ENCODE results near the gene VWF.
A peak's percentile ranks its signal among the peaks of the same experiment; 100 is the strongest.

The VWF gene

GRCh38 chr12:5973461-5974115 is 150.9 kb downstream of the VWF start:
- DNase-seq, result no peak

DNA sequence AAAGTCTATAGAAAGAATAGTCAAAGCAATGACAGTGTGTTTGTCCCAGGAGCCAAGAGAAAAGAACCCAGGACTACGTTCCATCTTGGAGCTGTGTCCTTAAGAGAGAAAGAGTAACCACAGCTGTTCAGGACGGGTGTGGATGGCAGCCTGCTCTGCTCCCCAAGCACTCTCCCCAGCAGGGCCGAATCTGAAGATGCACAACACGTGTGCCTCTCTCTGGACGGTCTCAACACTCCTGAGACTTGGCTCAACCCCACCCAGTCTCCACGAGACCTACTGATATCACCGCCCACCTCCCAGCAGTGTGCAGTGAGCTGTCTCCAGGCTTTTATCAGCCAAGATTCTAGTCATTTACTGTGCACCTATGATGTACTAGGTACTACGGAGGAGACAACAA is 152.1 kb downstream of the VWF start:
- no peak for DNase-seq

DNA sequence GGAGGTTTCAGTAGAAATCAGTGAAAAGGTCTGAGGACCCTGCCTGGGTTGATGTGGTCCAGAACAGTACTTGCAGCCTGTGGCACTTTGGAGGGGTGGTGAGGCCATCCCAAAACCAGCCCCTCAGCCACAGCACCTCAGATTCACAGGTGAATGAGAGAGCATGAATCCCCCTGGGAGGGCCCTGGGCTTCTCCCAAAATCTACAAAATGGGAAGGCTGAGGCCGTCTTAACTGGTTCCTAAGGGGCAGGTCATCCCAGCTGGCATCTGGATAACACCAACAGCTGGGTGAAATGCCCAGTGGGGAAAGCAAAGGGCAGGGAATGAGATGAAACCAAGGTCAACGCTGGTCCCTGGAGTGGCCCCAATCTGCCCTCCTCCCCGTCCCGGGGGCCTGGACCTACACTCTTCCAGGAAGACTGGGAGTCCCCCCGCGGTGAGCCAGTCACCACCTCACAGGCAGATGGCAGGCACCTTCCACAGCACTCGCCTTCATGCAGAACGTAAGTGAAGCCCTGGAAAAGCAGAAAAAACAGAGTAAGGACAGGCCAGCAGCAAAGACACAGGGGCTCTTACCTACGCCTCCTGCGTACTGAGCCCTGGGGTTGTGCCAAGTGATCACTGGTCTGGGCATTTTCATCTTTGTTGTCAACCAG is 153.1 kb downstream of the VWF start:
- no peak for DNase-seq

DNA sequence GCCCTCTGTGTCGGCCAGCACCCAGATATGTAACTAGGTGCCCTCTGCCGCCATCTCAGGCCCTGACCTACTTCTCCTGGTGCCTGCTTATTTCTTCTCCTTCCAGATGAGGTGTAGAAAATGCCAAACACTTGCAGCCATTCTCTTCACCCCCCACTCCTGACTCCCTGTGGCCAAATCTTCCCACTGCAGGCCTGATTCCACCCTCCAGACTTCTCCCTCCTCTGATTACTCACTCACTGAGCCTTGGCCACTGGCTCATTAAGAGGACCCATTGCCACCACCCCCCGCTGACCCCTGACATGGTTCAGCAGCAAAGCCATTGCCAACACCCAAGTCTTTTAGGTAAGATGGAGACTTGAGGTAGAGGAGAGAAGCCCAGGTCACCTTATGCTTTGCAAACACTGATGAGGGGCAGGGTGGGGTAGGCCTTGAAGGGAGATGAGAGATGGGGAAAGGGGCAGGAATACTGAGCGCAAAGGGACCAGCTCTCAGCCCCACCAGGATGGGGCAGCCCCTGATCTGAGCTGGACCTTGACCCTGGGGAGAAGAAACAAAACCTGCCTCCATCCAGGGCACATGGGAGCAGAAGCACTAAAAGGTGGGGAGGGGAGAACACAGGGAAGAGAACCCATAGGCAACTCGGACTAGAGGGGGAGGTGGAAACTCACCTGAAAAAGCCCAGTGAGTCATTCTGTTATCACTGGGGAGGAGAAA is 154.3 kb downstream of the VWF start:
- DNase-seq, result no peak

- DNase-seq, result no peak
Observed at GRCh38 chr12:5969156-5969973, 155.1 kb downstream of the VWF start.

GRCh38 chr12:5967645-5968415 is 156.6 kb downstream of the VWF start:
- DNase-seq, result no peak

DNA sequence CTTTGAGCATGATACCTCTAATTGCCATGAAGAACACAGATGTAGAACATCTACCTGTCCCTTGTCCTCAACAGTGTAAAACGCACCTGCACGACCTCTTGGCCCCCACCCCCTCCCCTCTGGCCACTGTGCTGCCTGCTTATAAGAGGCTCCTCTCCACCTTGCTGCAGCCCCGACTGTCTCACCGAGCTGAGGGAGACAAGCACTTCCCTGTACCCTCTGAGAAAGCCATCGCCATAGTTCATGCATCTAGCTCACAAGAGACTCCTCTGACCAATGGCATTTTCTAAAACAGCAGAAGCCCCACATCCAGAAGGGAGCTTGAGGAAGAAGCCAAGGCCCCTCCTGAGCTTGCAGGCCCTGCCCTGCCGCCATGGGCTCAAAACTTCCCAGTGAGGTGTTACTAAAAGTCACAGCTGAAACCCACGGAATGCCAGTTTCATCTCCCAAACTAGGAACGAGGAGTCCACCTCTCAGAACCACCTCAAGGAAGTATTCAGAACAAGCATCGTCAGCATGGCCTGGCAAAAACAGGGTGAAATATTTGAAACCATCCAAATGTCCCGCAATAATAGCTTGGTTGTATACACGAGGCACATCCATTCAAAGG is 157.9 kb downstream of the VWF start:
- no peak for DNase-seq

DNA sequence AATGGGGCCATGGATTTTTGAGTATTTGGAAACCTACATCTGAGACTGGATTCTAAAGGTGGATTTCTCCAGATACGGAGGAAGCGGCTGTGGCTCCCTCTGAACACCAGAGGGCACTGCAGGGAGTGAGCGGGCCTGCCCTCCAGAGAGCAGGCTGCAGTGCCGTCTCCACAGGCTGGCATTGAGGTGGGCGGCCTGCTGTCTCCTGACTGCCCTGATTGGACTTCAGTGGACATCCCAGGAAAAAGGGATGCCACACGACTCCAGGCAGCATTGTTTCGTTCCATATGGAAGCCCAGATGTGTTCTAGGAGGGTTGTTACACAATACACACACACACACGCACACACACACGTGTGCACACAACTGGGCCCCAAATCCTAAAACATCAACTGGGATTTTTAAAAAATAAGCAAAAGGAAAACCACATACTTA is 158.5 kb downstream of the VWF start:
- peak in 1 of 2 experiments; percentile 32 for DNase-seq

GRCh38 chr12:5964913-5965900 is 159.3 kb downstream of the VWF start:
- no peak for DNase-seq

GRCh38 chr12:5963515-5963914 is 161.0 kb downstream of the VWF start:
- no peak for DNase-seq

- peak in 1 of 2 experiments; percentile 18 for DNase-seq
Observed at GRCh38 chr12:5960783-5961182, 163.7 kb downstream of the VWF start.

DNA sequence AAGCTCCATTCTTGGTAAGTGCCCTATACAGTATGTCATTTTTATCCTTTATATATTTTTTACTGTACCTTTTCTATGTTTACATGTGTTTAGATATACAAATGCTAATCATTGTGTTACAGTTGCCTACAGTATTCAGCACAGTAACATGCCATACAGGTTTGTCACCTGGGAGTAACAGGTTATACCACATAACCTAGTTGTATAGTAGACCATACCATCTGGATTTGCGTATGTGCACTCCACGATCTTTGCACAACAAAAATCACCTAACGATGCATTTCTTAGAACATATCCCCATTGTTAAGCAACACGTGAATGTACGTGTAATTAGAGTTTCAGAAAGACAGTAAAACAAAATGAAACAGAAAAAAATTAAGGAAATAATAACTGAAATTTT is 167.5 kb downstream of the VWF start:
- no peak for DNase-seq

GRCh38 chr12:5954661-5955060 is 169.8 kb downstream of the VWF start:
- no peak for DNase-seq

DNA sequence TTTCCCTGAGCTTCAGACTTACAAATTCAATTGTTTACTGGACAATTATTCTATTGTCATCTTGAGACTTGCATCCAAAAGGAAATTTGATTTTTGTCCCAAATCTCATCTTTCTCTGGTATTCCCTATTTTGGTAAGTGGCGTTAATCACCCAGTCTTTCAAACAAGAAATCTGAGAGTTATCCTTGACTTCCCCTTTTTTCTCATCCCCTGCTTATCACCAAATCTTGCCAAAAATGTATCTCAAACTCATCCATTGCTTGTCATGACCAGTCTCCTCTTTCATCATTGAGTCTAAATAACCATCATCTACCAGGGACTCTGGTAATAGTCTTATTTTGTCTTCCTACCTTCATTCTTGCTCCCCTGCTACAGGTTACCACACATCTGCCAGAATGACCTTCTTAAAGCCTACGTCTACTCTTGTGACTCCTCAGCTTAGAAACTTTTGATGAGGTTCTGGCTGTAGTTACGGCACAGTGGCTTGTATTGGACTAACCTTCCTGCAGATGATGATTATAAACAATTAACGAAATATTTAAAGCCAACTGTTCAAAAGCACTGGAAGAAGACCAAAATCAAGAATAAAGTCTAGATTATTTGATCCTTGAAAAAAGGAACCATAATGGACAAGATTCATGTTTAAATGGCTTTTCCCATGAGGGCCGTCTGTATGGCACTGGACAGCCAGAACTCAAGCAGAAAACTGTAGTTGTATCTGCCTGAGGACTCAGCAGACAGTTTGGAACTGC is 170.5 kb downstream of the VWF start:
- DNase-seq, result no peak

DNA sequence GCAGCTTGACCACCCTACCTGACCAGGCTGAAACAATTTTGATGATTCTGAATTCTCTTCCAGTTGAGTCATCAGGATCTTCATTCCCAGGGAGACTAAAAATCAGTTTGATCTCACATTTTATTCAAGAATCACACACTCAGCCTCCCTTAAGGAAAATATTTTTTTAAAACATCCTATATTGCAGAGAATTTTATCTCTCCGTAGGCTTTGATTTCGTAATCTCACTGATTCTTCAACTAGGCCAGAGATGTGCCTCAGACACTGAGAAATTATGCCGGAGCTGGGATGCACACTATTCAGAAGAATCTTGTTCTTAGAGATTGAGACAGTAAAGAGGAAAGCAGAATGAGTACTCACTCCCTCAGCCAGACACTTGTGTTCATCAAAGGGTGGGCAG is 172.4 kb downstream of the VWF start:
- DNase-seq, result no peak

GRCh38 chr12:5948696-5949095 is 175.8 kb downstream of the VWF start:
- no peak for DNase-seq

- DNase-seq, result no peak
Observed at GRCh38 chr12:5947006-5947405, 177.5 kb downstream of the VWF start.

DNA sequence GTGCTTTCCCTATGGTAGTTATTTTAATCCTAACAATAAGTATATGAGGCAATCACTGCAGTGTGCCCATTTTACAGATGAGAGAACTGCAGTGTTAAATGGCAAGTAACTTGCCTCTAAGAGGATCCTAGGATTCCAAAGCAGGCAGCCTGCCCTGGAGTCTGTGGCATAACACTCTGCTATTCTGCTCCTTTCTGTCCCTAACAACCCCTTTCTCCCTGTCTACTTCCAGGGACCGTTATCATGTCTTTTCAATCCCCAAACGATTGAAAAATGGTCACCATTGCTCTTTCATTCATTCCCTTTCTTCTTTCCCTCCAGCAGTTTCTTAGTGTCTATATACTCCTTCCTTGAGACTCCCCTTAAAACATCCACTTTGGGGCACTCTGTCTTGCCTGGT is 178.1 kb downstream of the VWF start:
- no peak for DNase-seq

GRCh38 chr12:5945071-5946008 is 179.1 kb downstream of the VWF start, which contains the start of gene ANO2:
Gene ANO2 (minus strand): TSS chr12:5945259. CDS start chr12:5945217, 42 bp downstream.
- DNase-seq, result peak in 1 of 2 experiments; percentile 42
